Measurements from ENCODE around the gene PSMA7. TPM values are rescaled to one million over a fixed set of nuclear protein-coding genes. Genes with fewer than 3 reads are reported as not detected.
"Not testable (repeated sequence)": the region's sequence is repeated elsewhere in the genome, so short reads cannot be mapped to it uniquely, and the experiment has no call there.

PSMA7 gene
- polyA plus RNA-seq, 12 donors: 101 to 259 (median 145) TPM; not detected in 1

- no peak for DNase-seq
Observed at GRCh38 chr20:62157387-62158087, 14.3 kb upstream of the PSMA7 start.

DNA sequence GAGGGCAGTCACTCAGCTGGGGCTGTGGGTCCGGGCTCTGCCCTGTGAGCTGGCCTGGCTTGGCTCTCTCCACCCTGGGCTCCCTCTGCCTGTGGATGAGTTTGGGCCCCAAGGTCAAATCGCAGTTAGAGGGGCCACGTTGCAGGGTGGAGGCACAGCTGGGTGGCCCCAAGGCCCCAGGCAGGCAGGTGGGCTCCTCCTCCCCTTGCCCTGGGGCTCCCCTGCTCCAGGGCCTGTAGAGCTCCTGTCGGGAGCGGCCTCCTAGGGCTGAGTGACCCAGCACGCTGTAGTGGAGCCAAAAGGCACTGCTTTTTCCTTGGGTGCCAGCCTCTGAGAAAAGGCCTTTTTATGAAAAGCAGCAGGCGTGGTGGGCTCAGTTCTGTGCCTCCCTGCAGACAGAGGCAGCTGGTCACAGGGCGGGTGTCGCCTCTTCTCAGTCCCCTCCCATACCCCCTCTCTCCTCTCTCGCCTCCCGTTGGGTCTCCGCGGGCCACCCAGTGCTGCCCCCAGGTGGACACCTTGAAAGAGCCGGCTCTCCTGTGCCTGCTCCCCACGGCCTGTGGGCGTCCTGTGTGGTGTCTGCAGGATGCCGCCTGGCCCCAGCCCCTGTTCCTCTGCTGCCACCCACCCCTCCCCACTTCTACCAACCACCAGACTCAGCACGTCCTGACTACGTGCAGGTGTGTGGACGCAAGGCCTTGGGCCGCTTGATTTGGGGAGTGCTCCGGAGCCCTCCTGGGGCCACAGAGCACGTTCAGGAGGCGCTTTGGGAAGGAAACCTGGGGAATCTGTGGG is 13.6 kb upstream of the PSMA7 start:
- DNase-seq: peak; percentile 36

DNA sequence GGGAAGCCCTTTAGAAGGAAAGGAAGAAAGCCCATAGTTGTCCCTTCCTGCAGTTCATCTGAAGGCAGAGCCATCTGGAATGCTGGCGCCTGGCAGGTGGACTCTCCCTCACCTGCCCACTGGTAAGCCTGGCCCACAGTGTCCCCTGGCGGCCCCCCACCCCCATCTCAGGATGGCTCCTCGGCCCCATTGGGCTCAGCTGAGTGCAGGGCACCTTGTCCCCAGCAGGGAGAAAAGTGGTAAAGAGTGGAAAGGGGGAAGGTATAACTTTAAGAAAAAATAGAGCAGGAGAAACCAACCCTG is 13.0 kb upstream of the PSMA7 start:
- DNase-seq: no peak

DNA sequence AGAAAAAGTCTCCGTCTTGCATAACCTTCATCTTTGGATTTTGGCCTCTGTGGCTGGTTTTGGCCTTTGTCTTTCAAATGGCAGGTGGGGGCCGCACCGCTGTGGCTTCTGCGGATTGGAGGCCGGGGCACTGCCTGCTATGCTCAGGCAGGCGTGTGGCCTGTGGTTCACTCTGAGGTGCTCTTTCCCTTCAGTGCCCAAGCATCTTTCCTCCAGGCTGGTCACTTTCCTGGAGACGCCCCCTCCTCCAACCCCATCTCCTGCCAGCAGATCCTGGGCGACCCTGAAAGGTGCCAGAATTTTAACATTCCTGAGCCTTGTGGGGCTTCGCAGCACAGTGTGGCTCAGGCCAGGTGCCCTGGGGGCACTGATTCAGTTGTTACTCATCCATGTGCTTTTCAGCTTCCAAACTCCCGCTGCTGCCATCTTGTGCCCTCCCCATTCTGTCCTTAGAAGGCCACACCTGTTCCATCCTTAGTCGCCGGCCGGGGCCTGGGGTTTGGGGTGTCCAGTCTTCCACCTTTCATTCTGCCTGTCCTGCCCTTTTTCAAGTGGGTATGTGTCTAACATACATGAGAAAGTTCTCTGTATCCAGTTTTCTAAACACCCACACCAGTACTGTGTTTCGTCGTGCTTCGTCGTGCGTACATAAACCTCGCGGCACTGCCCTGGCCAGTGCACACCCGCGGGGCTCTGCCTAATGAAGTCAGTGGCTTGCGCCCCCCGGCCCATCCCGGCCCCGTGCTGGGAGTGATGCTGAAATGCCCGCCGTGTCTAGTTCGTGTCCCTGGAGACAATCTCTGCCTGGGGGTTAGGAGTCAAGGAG is 12.4 kb upstream of the PSMA7 start:
- DNase-seq: no peak

- no peak for DNase-seq
Observed at GRCh38 chr20:62151835-62152364, 8.7 kb upstream of the PSMA7 start.

- DNase-seq: no peak
Observed at GRCh38 chr20:62151225-62151624, 8.0 kb upstream of the PSMA7 start.

- no peak for DNase-seq
Observed at GRCh38 chr20:62150310-62150575, 7.0 kb upstream of the PSMA7 start.

GRCh38 chr20:62149532-62150309 is 6.5 kb upstream of the PSMA7 start:
- no peak for DNase-seq

DNA sequence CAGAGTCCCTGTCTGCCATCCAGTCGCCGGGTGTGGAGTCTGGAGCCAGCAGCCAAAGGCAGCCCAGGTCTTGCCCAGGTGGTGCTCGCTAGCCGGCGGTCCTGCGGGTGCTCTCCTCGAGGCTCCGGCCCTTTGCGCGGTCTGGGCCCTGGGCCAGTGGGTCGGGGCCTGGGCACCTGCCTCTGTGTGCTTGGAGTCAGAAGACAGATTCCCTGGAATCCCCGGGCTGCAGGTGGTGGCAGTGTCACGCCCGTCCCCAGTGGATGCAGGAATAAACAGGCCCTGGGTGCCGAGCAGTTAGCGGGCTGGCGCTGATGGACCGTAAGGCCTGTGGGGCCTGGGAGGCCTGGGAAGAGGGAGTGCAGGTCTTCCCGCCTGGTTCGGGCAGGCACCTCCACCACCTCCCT is 5.7 kb upstream of the PSMA7 start:
- no peak for DNase-seq

GRCh38 chr20:62148383-62148782 is 5.2 kb upstream of the PSMA7 start:
- DNase-seq: not testable (repeated sequence)

DNA sequence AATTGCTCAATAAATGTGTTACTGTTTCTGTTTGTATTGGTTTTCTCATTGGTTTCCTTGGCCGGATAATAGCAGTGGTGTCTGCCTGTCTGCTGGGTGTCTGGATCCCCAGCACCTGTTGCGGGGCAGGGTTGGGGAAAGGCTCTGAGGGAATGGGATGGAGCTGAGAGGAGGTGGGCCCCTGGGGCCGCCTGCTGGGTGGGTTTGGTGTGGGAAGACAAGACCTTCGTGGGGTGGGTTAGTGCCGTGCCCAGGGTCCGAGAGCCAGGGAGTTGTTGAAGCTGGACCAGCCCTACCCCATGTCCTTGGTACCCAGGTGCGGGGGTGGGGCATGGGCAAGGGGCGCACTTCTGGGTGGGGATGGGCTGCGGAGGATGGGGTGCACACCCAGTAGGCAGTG is 4.3 kb upstream of the PSMA7 start:
- no peak for DNase-seq

DNA sequence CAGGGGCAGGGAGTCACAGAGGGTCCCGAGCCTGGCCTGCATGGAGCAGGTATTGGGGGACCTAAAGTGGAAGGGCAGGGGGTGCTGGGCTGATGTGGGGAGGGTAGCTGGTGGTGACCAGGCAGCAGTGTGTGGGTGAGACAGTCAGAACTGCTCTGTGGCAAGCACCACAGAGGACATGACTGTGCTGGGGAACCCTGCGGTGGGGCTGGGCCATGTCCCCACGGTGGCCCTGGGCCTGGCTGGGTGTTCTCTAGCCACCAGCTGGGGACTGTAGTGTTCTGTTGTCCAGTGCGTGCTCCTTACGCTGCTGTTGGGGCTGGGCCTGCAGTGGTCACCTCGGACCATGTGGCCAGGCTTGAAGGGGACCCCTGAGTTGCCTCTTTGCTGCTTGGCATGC is 3.9 kb upstream of the PSMA7 start:
- no peak for DNase-seq

- DNase-seq: no peak
Observed at GRCh38 chr20:62146019-62146755, 3.0 kb upstream of the PSMA7 start.

GRCh38 chr20:62145688-62146018 is 2.5 kb upstream of the PSMA7 start:
- DNase-seq: no peak

DNA sequence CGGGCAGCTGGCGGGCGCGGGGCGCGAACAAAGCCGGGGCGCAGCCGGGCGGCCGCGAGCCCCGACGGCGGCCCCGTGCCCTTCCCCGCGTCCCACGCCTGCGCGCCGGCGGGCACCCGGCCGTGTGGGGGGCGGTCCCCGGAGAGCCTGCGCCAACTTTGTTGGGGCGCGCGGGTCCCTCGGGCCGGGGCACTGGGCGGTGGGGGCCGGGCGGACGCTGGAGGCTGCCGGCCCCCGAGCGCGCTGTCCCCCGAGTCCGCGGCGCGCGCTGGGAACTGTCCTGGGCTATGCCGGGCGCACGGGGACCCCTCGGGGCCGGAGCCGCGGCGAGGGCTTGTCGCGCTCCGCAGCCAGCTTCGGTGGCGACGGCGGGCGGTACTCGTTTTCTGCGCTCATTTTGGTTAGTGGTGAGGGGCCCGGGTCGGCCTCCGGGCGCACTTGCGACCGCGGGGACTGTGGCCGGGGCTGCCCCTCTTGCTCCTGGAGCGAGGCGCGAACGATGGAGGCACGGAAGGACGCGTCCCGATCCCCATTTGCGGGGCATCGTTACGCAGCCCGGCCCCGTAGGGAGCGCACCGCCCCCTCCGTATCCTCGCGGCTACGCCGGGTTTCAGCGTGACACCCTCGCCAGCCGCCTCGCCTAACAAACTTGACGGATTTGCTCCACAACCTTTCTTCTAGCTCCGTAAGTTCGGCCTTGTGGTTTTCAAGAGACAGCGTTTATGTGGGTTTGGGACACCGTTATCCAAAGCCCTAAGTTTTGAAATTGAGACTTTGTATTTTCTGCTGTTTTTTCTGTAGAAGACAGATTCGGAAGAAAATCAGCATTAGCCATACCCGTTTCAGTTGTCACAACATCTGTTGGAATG is 997 bp upstream of the PSMA7 start:
- peak; percentile 41 for DNase-seq

- DNase-seq: no peak
Observed at GRCh38 chr20:62142252-62143080, 728 bp downstream of the PSMA7 start.

GRCh38 chr20:62141397-62142251 is 1.6 kb downstream of the PSMA7 start:
- DNase-seq: no peak

GRCh38 chr20:62141043-62141396 is 2.2 kb downstream of the PSMA7 start:
- DNase-seq: no peak
